SK-N-SH (cell line): ENCODE results near the gene GAS7. TPM values are rescaled to one million over a fixed set of nuclear protein-coding genes. Genes with fewer than 3 reads are reported as not detected.

ENCODE experiments used
- CTCF ChIA-PET: fragments of 300-600, 350-600 bp; formaldehyde crosslinking; extraction: SDS; loops from one replicate; lab custom pipeline; 2021; lab: Yijun Ruan, JAX
- POLR2A ChIA-PET: fragments of 350-600 bp; sonication (Branson Sonifier 250); formaldehyde crosslinking; extraction: SDS; loops from one replicate; lab custom pipeline; 2020; ENCODE audit warnings: antibody characterized with exemption, inconsistent platforms; lab: Yijun Ruan, JAX
- DNase-seq: peaks from one replicate; pipeline ENCODE4 v3.0.0; 2012
- H2AFZ ChIP-seq: fragments of 200-600 bp; sonication (generic); 2 replicates; pipeline ENCODE4 v1.8.1; 2016; ENCODE audit warnings: antibody characterized with exemption, mild to moderate bottlenecking, low read depth
- H3F3A ChIP-seq: fragments of 200-600 bp; sonication (generic); replicated peaks from 2 replicates; pipeline ENCODE3; 2016; ENCODE audit warnings: antibody characterized with exemption, mild to moderate bottlenecking; ENCODE audit not compliant: insufficient read depth
- H3K27ac ChIP-seq, 2 experiments: fragments of 200-500 bp in 1 of 2; fragments of 200-600 bp in 1 of 2; sonication (Bioruptor generic) in 1 of 2; sonication (generic), shearing (Covaris generic) in 1 of 2; 2 replicates each; pipeline versions ENCODE4 v1.5.1 to v1.6.1; 2014 to 2016; ENCODE audit warnings: low read depth in 2 of 2, inconsistent platforms in 1 of 2, low read length in 1 of 2, mild to moderate bottlenecking in 1 of 2, mixed read lengths in 1 of 2
- H3K27me3 ChIP-seq: fragments of 200-600 bp; sonication (generic), shearing (Covaris generic); 2 replicates; pipeline ENCODE4 v1.6.1; 2016; ENCODE audit warnings: mixed run types; ENCODE audit not compliant: insufficient read depth
- H3K36me3 ChIP-seq, 2 experiments: fragments of 200-500 bp in 1 of 2; fragments of 200-600 bp in 1 of 2; sonication (Bioruptor generic) in 1 of 2; sonication (generic) in 1 of 2; replicated peaks in 1 of 2; 2 replicates each; pipeline versions ENCODE3 to v1.5.1; 2014 to 2016; ENCODE audit warnings: low read length in 1 of 2, mild to moderate bottlenecking in 1 of 2; ENCODE audit not compliant: insufficient read depth in 2 of 2, control insufficient read depth in 1 of 2
- H3K4me1 ChIP-seq, 2 experiments: fragments of 200-500 bp in 1 of 2; fragments of 200-600 bp in 1 of 2; sonication (Bioruptor generic) in 1 of 2; sonication (generic), shearing (Covaris generic) in 1 of 2; 2 replicates each; pipeline versions ENCODE4 v1.5.1 to v1.6.1; 2014 to 2016; ENCODE audit warnings: low read depth in 1 of 2, low read length in 1 of 2, mixed run types in 1 of 2; ENCODE audit not compliant: insufficient read depth in 2 of 2, control insufficient read depth in 1 of 2
- H3K4me2 ChIP-seq: fragments of 200-600 bp; sonication (generic), shearing (Covaris generic); 2 replicates; pipeline ENCODE4 v1.6.1; 2017; ENCODE audit warnings: mixed run types
- H3K4me3 ChIP-seq, 2 experiments: fragments of 200-500 bp in 1 of 2; fragments of 200-600 bp in 1 of 2; sonication (Bioruptor generic) in 1 of 2; sonication (generic), shearing (Covaris generic) in 1 of 2; 2 replicates each; pipeline versions ENCODE4 v1.5.1 to v1.8.1; 2014 to 2016; ENCODE audit warnings: low read depth in 2 of 2, inconsistent platforms in 1 of 2, low read length in 1 of 2, mild to moderate bottlenecking in 1 of 2, mixed read lengths in 1 of 2, moderate library complexity in 1 of 2
- H3K79me2 ChIP-seq: fragments of 200-600 bp; sonication (generic); 2 replicates; pipeline ENCODE4 v1.8.1; 2017; ENCODE audit warnings: mild to moderate bottlenecking; ENCODE audit not compliant: insufficient read depth
- H3K9ac ChIP-seq: fragments of 200-600 bp; sonication (generic); 2 replicates; pipeline ENCODE4 v1.6.1; 2017; ENCODE audit warnings: mixed run types
- H3K9me2 ChIP-seq: fragments of 200-600 bp; sonication (generic); 2 replicates; pipeline ENCODE4 v1.6.1; 2017; ENCODE audit warnings: mixed run types
- H3K9me3 ChIP-seq: fragments of 200-600 bp; sonication (generic); 2 replicates; pipeline ENCODE4 v1.6.1; 2017; ENCODE audit warnings: mixed run types, mild to moderate bottlenecking, moderate library complexity
- H4K20me1 ChIP-seq: fragments of 200-600 bp; sonication (generic); 2 replicates; pipeline ENCODE4 v1.6.1; 2017; ENCODE audit warnings: mild to moderate bottlenecking, mixed run types; ENCODE audit not compliant: insufficient read depth
- ELF1 ChIP-seq: IDR thresholded peaks from 2 replicates; pipeline ENCODE4 v1.4.0; 2012
- FOSL2 ChIP-seq: IDR thresholded peaks from 2 replicates; pipeline ENCODE4 v1.4.0; 2012; ENCODE audit warnings: low read depth, mild to moderate bottlenecking, moderate library complexity, borderline replicate concordance
- FOXJ3 ChIP-seq: sonication (generic); formaldehyde crosslinking; IDR thresholded peaks from 2 replicates; pipeline ENCODE4 v1.5.1; 2020; ENCODE audit warnings: mild to moderate bottlenecking, missing genetic modification reagents
- FOXM1 ChIP-seq: IDR thresholded peaks from 2 replicates; pipeline ENCODE4 v1.4.0; 2012; ENCODE audit warnings: low read depth, mild to moderate bottlenecking
- GATA2 ChIP-seq: sonication (generic); formaldehyde crosslinking; IDR thresholded peaks from 2 replicates; pipeline ENCODE4 v1.5.0; 2020; ENCODE audit warnings: mild to moderate bottlenecking, missing genetic modification reagents
- JUND ChIP-seq: IDR thresholded peaks from 2 replicates; pipeline ENCODE4 v1.4.0; 2012
- MEF2A ChIP-seq: IDR thresholded peaks from 2 replicates; pipeline ENCODE4 v1.4.0; 2012; ENCODE audit warnings: low read depth, borderline replicate concordance
- NFIC ChIP-seq: IDR thresholded peaks from 2 replicates; pipeline ENCODE4 v1.4.0; 2012; ENCODE audit warnings: borderline replicate concordance
- NRF1 ChIP-seq: IDR thresholded peaks from 2 replicates; pipeline ENCODE4 v1.6.1; 2012; ENCODE audit warnings: low read depth, mild to moderate bottlenecking, low read length
- POLR2AphosphoS5 ChIP-seq: IDR thresholded peaks from 2 replicates; pipeline ENCODE4 v1.6.1; 2012; ENCODE audit warnings: low read depth, low read length
- RAD21 ChIP-seq: IDR thresholded peaks from 2 replicates; pipeline ENCODE4 v1.6.1; 2012; ENCODE audit warnings: mild to moderate bottlenecking, low read length
- RCOR1 ChIP-seq: fragments of 150-350 bp; IDR thresholded peaks from 2 replicates; pipeline ENCODE4 v1.6.1; 2017; ENCODE audit warnings: antibody characterized with exemption, low read length
- SIN3A ChIP-seq: IDR thresholded peaks from 2 replicates; pipeline ENCODE4 v1.6.1; 2012; ENCODE audit warnings: low read depth, mild to moderate bottlenecking, low read length, moderate library complexity, borderline replicate concordance
- SMC3 ChIP-seq: IDR thresholded peaks from 2 replicates; pipeline ENCODE4 v1.6.1; 2012; ENCODE audit warnings: low read depth, low read length, improper control_type of control experiment
- TCF12 ChIP-seq: IDR thresholded peaks from 2 replicates; pipeline ENCODE4 v1.4.0; 2012
- TEAD4 ChIP-seq: IDR thresholded peaks from 2 replicates; pipeline ENCODE4 v1.4.0; 2012; ENCODE audit warnings: mild to moderate bottlenecking, borderline replicate concordance; ENCODE audit not compliant: insufficient read depth
- YY1 ChIP-seq: IDR thresholded peaks from 2 replicates; pipeline ENCODE4 v1.4.0; 2012; ENCODE audit warnings: low read depth, mild to moderate bottlenecking
- polyA plus RNA-seq, 3 experiments: library from polyadenylated mRNA; depleted of rRNA; stranded (reverse); fragments of >200 nt; gene quantifications; 2 replicates each; pipeline ENCODE4 v1.2.3, GENCODE V29; 2012
- TF ChIP-seq, protein P1 (sequence below): IDR thresholded peaks from 2 replicates; pipeline ENCODE4 v1.4.0; 2012; ENCODE audit warnings: low read depth
- TF ChIP-seq, protein P2 (sequence below): IDR thresholded peaks from 2 replicates; pipeline ENCODE4 v1.4.0; 2012; ENCODE audit warnings: low read depth, borderline replicate concordance
- TF ChIP-seq, protein P3 (sequence below): IDR thresholded peaks from 2 replicates; pipeline ENCODE4 v1.6.1; 2012; ENCODE audit warnings: mild to moderate bottlenecking, low read depth, low read length, moderate library complexity

The GAS7 gene
- polyA plus RNA-seq, 1 of the 3 experiments (the other 2 are of a cell fraction): 0.12 TPM

DNA sequence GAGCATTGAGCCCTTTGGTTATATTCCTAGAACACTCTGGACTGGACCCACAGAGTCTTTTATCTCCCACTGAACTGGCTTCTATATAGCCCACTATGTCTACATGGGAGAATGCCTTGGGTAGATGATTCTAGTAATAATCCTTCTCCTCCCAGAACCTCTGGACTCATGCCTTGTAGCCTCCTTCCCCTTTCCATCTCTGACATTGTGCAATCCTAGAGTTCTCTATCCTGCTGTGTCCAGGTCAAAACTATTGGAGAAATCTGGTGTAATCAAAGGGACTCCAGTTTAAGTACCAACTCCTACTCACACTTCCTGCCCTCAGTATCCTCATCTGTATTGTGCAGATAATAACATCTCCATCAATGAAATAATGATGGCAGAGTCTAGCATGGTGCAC, 302.5 kb downstream of the GAS7 start:
- Histone ChIP-seq H3K9me3 (no peaks in the 10 kb centered on the region), H3K79me2 (no peaks in the 10 kb centered on the region), H3K9ac (no peak overlapping the region), H3K4me3 (no peak overlapping the region), H3K4me1 (no peaks in the 10 kb centered on the region), H3K27me3 (peaks cover 16% of the 10 kb centered on the region; the same call in 1 of the 2 replicates), H3K36me3 (no peaks in the 10 kb centered on the region), H3K4me2 (no peak overlapping the region), H3F3A (no peaks in the 10 kb centered on the region), H3K9me2 (no peaks in the 10 kb centered on the region), H4K20me1 (no peaks in the 10 kb centered on the region), H3K27ac (no peak overlapping the region), H2AFZ (no peak overlapping the region)
- ChIA-PET CTCF (no interaction called here), POLR2A (no interaction called here)
- no peak for TF ChIP-seq MEF2A
- no peak for TF ChIP-seq POLR2AphosphoS5
- TF ChIP-seq RAD21: no peak
- TF ChIP-seq SMC3: no peak
- TF ChIP-seq JUND: no peak
- TF ChIP-seq NRF1: no peak
- no peak for TF ChIP-seq FOXM1
- TF ChIP-seq TCF12: no peak
- no peak for TF ChIP-seq TEAD4
- TF ChIP-seq, protein P1, sequence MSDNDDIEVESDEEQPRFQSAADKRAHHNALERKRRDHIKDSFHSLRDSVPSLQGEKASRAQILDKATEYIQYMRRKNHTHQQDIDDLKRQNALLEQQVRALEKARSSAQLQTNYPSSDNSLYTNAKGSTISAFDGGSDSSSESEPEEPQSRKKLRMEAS: no peak
- no peak for TF ChIP-seq NFIC
- TF ChIP-seq SIN3A: no peak
- TF ChIP-seq, protein P2, sequence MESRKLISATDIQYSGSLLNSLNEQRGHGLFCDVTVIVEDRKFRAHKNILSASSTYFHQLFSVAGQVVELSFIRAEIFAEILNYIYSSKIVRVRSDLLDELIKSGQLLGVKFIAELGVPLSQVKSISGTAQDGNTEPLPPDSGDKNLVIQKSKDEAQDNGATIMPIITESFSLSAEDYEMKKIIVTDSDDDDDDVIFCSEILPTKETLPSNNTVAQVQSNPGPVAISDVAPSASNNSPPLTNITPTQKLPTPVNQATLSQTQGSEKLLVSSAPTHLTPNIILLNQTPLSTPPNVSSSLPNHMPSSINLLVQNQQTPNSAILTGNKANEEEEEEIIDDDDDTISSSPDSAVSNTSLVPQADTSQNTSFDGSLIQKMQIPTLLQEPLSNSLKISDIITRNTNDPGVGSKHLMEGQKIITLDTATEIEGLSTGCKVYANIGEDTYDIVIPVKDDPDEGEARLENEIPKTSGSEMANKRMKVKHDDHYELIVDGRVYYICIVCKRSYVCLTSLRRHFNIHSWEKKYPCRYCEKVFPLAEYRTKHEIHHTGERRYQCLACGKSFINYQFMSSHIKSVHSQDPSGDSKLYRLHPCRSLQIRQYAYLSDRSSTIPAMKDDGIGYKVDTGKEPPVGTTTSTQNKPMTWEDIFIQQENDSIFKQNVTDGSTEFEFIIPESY: no peak
- no peak for TF ChIP-seq ELF1
- no peak for TF ChIP-seq FOXJ3 (CRISPR knock-in tag)
- TF ChIP-seq YY1: no peak
- TF ChIP-seq FOSL2: no peak
- TF ChIP-seq RCOR1: no peak
- TF ChIP-seq, protein P3, sequence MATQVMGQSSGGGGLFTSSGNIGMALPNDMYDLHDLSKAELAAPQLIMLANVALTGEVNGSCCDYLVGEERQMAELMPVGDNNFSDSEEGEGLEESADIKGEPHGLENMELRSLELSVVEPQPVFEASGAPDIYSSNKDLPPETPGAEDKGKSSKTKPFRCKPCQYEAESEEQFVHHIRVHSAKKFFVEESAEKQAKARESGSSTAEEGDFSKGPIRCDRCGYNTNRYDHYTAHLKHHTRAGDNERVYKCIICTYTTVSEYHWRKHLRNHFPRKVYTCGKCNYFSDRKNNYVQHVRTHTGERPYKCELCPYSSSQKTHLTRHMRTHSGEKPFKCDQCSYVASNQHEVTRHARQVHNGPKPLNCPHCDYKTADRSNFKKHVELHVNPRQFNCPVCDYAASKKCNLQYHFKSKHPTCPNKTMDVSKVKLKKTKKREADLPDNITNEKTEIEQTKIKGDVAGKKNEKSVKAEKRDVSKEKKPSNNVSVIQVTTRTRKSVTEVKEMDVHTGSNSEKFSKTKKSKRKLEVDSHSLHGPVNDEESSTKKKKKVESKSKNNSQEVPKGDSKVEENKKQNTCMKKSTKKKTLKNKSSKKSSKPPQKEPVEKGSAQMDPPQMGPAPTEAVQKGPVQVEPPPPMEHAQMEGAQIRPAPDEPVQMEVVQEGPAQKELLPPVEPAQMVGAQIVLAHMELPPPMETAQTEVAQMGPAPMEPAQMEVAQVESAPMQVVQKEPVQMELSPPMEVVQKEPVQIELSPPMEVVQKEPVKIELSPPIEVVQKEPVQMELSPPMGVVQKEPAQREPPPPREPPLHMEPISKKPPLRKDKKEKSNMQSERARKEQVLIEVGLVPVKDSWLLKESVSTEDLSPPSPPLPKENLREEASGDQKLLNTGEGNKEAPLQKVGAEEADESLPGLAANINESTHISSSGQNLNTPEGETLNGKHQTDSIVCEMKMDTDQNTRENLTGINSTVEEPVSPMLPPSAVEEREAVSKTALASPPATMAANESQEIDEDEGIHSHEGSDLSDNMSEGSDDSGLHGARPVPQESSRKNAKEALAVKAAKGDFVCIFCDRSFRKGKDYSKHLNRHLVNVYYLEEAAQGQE: no peak
- TF ChIP-seq GATA2: no peak
- no peak for DNase-seq
